SK-N-SH (cell line): ENCODE results near the gene ANKRD33B.

Experiments
- IRF3 ChIP-seq: fragments of 150-350 bp; IDR thresholded peaks from 2 replicates; pipeline ENCODE4 v1.6.1; 2016; ENCODE audit warnings: mild to moderate bottlenecking, low read depth, low read length
- POLR2AphosphoS5 ChIP-seq: IDR thresholded peaks from 2 replicates; pipeline ENCODE4 v1.6.1; 2012; ENCODE audit warnings: low read depth, low read length
- TF ChIP-seq, protein P1 (sequence below): fragments of 200-600 bp; sonication (generic); IDR thresholded peaks from 2 replicates; pipeline ENCODE4 v1.6.1; 2017; ENCODE audit warnings: antibody characterized with exemption, mild to moderate bottlenecking, moderate library complexity

DNA sequence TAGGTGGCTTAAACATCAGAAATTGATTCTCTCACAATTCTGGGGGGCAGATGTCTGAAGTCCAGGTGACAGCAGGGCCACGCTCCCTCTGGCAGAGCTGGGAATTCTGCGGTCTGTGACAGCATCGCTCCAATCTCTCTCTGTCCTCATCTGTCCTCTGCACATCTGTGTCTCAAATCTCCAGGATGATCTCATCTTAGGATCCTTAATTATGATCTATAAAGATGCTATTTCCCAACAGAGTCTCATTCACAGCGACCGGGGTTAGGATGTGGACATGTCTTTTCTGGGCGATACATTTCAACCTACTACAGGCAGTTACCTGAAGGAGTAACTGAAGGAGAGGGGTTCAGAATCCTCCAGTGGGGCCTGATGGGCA lies 31.4 kb downstream of the ANKRD33B start:
- no peak for TF ChIP-seq IRF3
- no peak for TF ChIP-seq POLR2AphosphoS5
- TF ChIP-seq, protein P1, sequence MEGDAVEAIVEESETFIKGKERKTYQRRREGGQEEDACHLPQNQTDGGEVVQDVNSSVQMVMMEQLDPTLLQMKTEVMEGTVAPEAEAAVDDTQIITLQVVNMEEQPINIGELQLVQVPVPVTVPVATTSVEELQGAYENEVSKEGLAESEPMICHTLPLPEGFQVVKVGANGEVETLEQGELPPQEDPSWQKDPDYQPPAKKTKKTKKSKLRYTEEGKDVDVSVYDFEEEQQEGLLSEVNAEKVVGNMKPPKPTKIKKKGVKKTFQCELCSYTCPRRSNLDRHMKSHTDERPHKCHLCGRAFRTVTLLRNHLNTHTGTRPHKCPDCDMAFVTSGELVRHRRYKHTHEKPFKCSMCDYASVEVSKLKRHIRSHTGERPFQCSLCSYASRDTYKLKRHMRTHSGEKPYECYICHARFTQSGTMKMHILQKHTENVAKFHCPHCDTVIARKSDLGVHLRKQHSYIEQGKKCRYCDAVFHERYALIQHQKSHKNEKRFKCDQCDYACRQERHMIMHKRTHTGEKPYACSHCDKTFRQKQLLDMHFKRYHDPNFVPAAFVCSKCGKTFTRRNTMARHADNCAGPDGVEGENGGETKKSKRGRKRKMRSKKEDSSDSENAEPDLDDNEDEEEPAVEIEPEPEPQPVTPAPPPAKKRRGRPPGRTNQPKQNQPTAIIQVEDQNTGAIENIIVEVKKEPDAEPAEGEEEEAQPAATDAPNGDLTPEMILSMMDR: no peak
